Spinal cord (tissue), 10 donors: ENCODE data around the gene KLRC3. TPM values are rescaled to one million over a fixed set of nuclear protein-coding genes. Genes with fewer than 3 reads are reported as not detected.
"Not testable (repeated sequence)": the region's sequence is repeated elsewhere in the genome, so short reads cannot be mapped to it uniquely, and the experiment has no call there.

Experiments used
- DNase-seq, 6 donors: peaks; one replicate each; pipeline versions ENCODE4 v3.0.0 to v3.0.0-alpha.2; 2013 to 2015; ENCODE audit warnings: low spot score in 6 of 6, low read depth in 4 of 6
- H3K27ac ChIP-seq: one replicate; pipeline ENCODE4 v1.5.1; 2013; ENCODE audit warnings: low read depth, low read length, control low read depth
- H3K27me3 ChIP-seq: one replicate; pipeline ENCODE4 v1.6.1; 2013; ENCODE audit warnings: low read length; ENCODE audit not compliant: control insufficient read depth, insufficient read depth
- H3K36me3 ChIP-seq: one replicate; pipeline ENCODE4 v1.6.1; 2013; ENCODE audit warnings: low read length; ENCODE audit not compliant: control insufficient read depth, insufficient read depth
- H3K4me1 ChIP-seq: one replicate; pipeline ENCODE4 v1.6.1; 2013; ENCODE audit warnings: low read length; ENCODE audit not compliant: control insufficient read depth, insufficient read depth
- H3K4me3 ChIP-seq: one replicate; pipeline ENCODE4 v1.5.1; 2013; ENCODE audit warnings: low read depth, low read length, control low read depth
- H3K9me3 ChIP-seq: one replicate; pipeline ENCODE4 v1.6.1; 2013; ENCODE audit warnings: low read length; ENCODE audit not compliant: control insufficient read depth, insufficient read depth
- WGBS: methylation state at CpG from one replicate; pipeline ENCODE4 v1.1.5; 2013; ENCODE audit warnings: missing lambda C conversion rate; ENCODE audit not compliant: insufficient coverage; 5-methylcytosine and 5-hydroxymethylcytosine counted together
- polyA plus RNA-seq, 2 donors: library from polyadenylated mRNA; unstranded; fragments of 120-200 nt; gene quantifications; one replicate each; pipeline ENCODE4 v1.2.1, GENCODE V29; 2013; ENCODE audit not compliant: insufficient read length in 2 of 2
- total RNA-seq, 2 donors: library from RNA; depleted of rRNA in 1 of 2; stranded (reverse); fragments of 120-200 nt in 1 of 2; fragments of >200 nt in 1 of 2; gene quantifications; one replicate each; pipeline versions ENCODE4 v1.2.3 to v1.2.4, GENCODE V29; 2013 to 2014
- donor health status: healthy.

Gene KLRC3
- total and polyA plus RNA-seq, 4 donors = 5.3 to 26.4 (median 8.6) TPM

- H3K4me3 ChIP-seq, H3K27ac ChIP-seq, H3K4me1 ChIP-seq, H3K9me3 ChIP-seq, H3K27me3 ChIP-seq, H3K36me3 ChIP-seq, DNase-seq: not testable (repeated sequence)
- 83% methylated on average over 1 of the region's 2 CpGs for WGBS
Measured at GRCh38 chr12:10378737-10379136, 41.7 kb downstream of the KLRC3 start.

- Histone ChIP-seq H3K4me3 (no peak overlapping the region), H3K27ac (no peak overlapping the region), H3K27me3 (no peaks in the 10 kb centered on the region), H3K4me1 (peaks cover 6% of the 10 kb centered on the region), H3K36me3 (no peaks in the 10 kb centered on the region), H3K9me3 (no peaks in the 10 kb centered on the region)
- DNase-seq = no peak
- no CpG with 5 or more reads among the region's 3 CpGs for WGBS
Measured at GRCh38 chr12:10374624-10375018, 45.8 kb downstream of the KLRC3 start.

GRCh38 chr12:10372559-10372958 lies 47.8 kb downstream of the KLRC3 start:
- Histone ChIP-seq H3K36me3 (no peaks in the 10 kb centered on the region), H3K27me3 (no peaks in the 10 kb centered on the region), H3K4me3 (no peak overlapping the region), H3K27ac (no peak overlapping the region), H3K4me1 (peaks cover 17% of the 10 kb centered on the region), H3K9me3 (no peaks in the 10 kb centered on the region)
- WGBS = 86% methylated on average over 1 of the region's 1 CpG
- DNase-seq = no peak

- not testable (repeated sequence) for H3K27me3 ChIP-seq, H3K27ac ChIP-seq, H3K36me3 ChIP-seq, H3K9me3 ChIP-seq, DNase-seq, H3K4me3 ChIP-seq
- 83% methylated on average over 2 of the region's 6 CpGs for WGBS
- peaks cover 18% of the 10 kb centered on the region for H3K4me1 ChIP-seq
Measured at GRCh38 chr12:10371893-10372535, 48.4 kb downstream of the KLRC3 start.

- no peak overlapping the region for H3K27ac ChIP-seq
- H3K9me3 ChIP-seq = no peaks in the 10 kb centered on the region
Measured at GRCh38 chr12:10369557-10370415, 50.6 kb downstream of the KLRC3 start.

GRCh38 chr12:10368206-10369171 lies 51.9 kb downstream of the KLRC3 start:
- Histone ChIP-seq H3K27me3 (no peaks in the 10 kb centered on the region), H3K36me3 (no peaks in the 10 kb centered on the region), H3K4me3 (peak overlapping the region; percentile 6), H3K27ac (peak overlapping the region; percentile 88), H3K9me3 (no peaks in the 10 kb centered on the region), H3K4me1 (peaks cover 30% of the 10 kb centered on the region)
- peak in 1 of 6 donors; percentile 21 for DNase-seq
- WGBS = 63% methylated on average over 4 of the region's 10 CpGs

More at GRCh38 chr12:10369557-10370415, 50.6 kb downstream of the KLRC3 start:
- WGBS = 90% methylated on average over 2 of the region's 8 CpGs
- Histone ChIP-seq H3K4me3 (no peak overlapping the region), H3K4me1 (peaks cover 23% of the 10 kb centered on the region), H3K27me3 (no peaks in the 10 kb centered on the region), H3K36me3 (no peaks in the 10 kb centered on the region)
- no peak for DNase-seq

- not testable (repeated sequence) for H3K27me3 ChIP-seq, H3K9me3 ChIP-seq, DNase-seq, H3K36me3 ChIP-seq, H3K4me3 ChIP-seq
- no CpG with 5 or more reads among the region's 4 CpGs for WGBS
- H3K27ac ChIP-seq = peak overlapping the region; percentile 99
- peaks cover 29% of the 10 kb centered on the region for H3K4me1 ChIP-seq
Measured at GRCh38 chr12:10367714-10368113, 52.7 kb downstream of the KLRC3 start.

- H3K27ac ChIP-seq = peak overlapping the region; percentile 99
- DNase-seq = peak in 2 of 6 donors; percentile 32 to 45
Measured at GRCh38 chr12:10366875-10367274, 53.5 kb downstream of the KLRC3 start.

GRCh38 chr12:10365696-10366405 lies 54.5 kb downstream of the KLRC3 start:
- no peaks in the 10 kb centered on the region for H3K36me3 ChIP-seq
- H3K27me3 ChIP-seq = no peaks in the 10 kb centered on the region
- peak overlapping the region; percentile 46 for H3K4me3 ChIP-seq
- peak in 2 of 6 donors; percentile 63 to 70 for DNase-seq
- no peaks in the 10 kb centered on the region for H3K9me3 ChIP-seq
- peak overlapping the region; percentile 99 for H3K27ac ChIP-seq
- H3K4me1 ChIP-seq = peaks cover 26% of the 10 kb centered on the region
- 27% methylated on average over 1 of the region's 6 CpGs for WGBS

More at GRCh38 chr12:10366875-10367274, 53.5 kb downstream of the KLRC3 start:
- Histone ChIP-seq H3K27me3 (no peaks in the 10 kb centered on the region), H3K4me3 (no peak overlapping the region), H3K36me3 (no peaks in the 10 kb centered on the region), H3K4me1 (peaks cover 26% of the 10 kb centered on the region), H3K9me3 (no peaks in the 10 kb centered on the region)
